Ectodermal cell (in vitro differentiated cells): Measurements from ENCODE around the gene TBC1D9.

ENCODE experiments used
- H3K27ac ChIP-seq: 2 replicates; pipeline ENCODE4 v1.7.0; 2013; ENCODE audit warnings: mild to moderate bottlenecking, low read depth, low read length; ENCODE audit not compliant: insufficient read depth, poor library complexity, severe bottlenecking
- H3K27me3 ChIP-seq: 2 replicates; pipeline ENCODE4 v1.7.0; 2013; ENCODE audit warnings: mild to moderate bottlenecking, low read length; ENCODE audit not compliant: insufficient read depth, control insufficient read depth, poor library complexity, severe bottlenecking
- H3K36me3 ChIP-seq: one replicate; pipeline ENCODE4 v1.7.0; 2013; ENCODE audit warnings: low read length; ENCODE audit not compliant: control insufficient read depth, insufficient read depth
- H3K4me1 ChIP-seq: one replicate; pipeline ENCODE4 v1.7.0; 2013; ENCODE audit warnings: low read length; ENCODE audit not compliant: control insufficient read depth, insufficient read depth
- H3K4me3 ChIP-seq: 2 replicates; pipeline ENCODE4 v1.7.0; 2013; ENCODE audit warnings: low read depth, low read length, control low read depth; ENCODE audit not compliant: insufficient read depth
- H3K9me3 ChIP-seq: 2 replicates; pipeline ENCODE4 v1.7.0; 2013; ENCODE audit warnings: mild to moderate bottlenecking, low read length, moderate library complexity; ENCODE audit not compliant: control insufficient read depth
- WGBS, 2 experiments: methylation state at CpG; one replicate each; pipeline ENCODE4 v1.1.7; 2013; ENCODE audit warnings: missing lambda C conversion rate in 2 of 2; 5-methylcytosine and 5-hydroxymethylcytosine counted together

TBC1D9 gene

GRCh38 chr4:140607852-140608251, 148.3 kb downstream of the TBC1D9 start:
- Histone ChIP-seq H3K27ac (no peak overlapping the region), H3K4me1 (peaks cover 6% of the 10 kb centered on the region), H3K27me3 (no peaks in the 10 kb centered on the region), H3K4me3 (no peak overlapping the region), H3K9me3 (no peaks in the 10 kb centered on the region), H3K36me3 (no peaks in the 10 kb centered on the region)
- WGBS, 2 experiments = 91 to 92% methylated on average over 4 of the region's 4 CpGs

- Histone ChIP-seq H3K27me3 (no peaks in the 10 kb centered on the region), H3K4me3 (no peak overlapping the region), H3K9me3 (no peaks in the 10 kb centered on the region), H3K36me3 (no peaks in the 10 kb centered on the region), H3K27ac (no peak overlapping the region), H3K4me1 (peaks cover 12% of the 10 kb centered on the region)
- WGBS, 2 experiments = 96 to 99% methylated on average over 4 of the region's 4 CpGs
Measured at GRCh38 chr4:140604544-140604943, 151.6 kb downstream of the TBC1D9 start.

- Histone ChIP-seq H3K36me3 (no peaks in the 10 kb centered on the region), H3K9me3 (no peaks in the 10 kb centered on the region), H3K4me1 (peaks cover 12% of the 10 kb centered on the region), H3K4me3 (no peak overlapping the region), H3K27ac (no peak overlapping the region), H3K27me3 (no peaks in the 10 kb centered on the region)
- WGBS, 2 experiments = 77 to 78% methylated on average over 2 of the region's 2 CpGs
Measured at GRCh38 chr4:140603286-140603685, 152.9 kb downstream of the TBC1D9 start.

DNA sequence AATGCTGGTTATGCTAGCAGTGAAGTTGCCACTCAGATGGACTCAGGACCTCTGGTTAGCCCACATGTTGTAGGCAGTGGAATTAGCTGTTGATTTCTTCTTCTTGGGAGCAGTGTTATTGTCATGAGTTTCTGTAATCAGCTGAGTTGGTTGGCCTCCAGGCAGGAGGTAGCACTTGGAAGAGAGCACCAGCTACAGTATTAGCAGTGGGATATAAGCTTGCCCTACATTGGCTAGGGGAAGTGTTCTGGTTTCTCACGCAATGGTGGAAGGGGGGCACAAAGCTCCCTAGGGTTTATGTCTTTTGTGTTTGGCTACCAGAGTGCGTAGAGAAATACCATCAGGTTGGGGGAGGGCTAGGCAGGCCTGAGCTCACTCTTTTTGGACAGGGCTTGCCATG, 153.5 kb downstream of the TBC1D9 start:
- WGBS, 2 experiments = 48 to 54% methylated on average over 2 of the region's 2 CpGs
- H3K27me3 ChIP-seq = no peaks in the 10 kb centered on the region
- H3K36me3 ChIP-seq = no peaks in the 10 kb centered on the region
- H3K4me3 ChIP-seq = no peak overlapping the region
- no peak overlapping the region for H3K27ac ChIP-seq
- peaks cover 12% of the 10 kb centered on the region for H3K4me1 ChIP-seq
- H3K9me3 ChIP-seq = no peaks in the 10 kb centered on the region

- no peak overlapping the region for H3K27ac ChIP-seq
- H3K36me3 ChIP-seq = no peaks in the 10 kb centered on the region
- H3K9me3 ChIP-seq = no peaks in the 10 kb centered on the region
- peaks cover 12% of the 10 kb centered on the region for H3K4me1 ChIP-seq
- WGBS, 2 experiments = 64 to 78% methylated on average over 8 of the region's 8 CpGs
- no peak overlapping the region for H3K4me3 ChIP-seq
- no peaks in the 10 kb centered on the region for H3K27me3 ChIP-seq
Measured at GRCh38 chr4:140600408-140600807, 155.8 kb downstream of the TBC1D9 start.

GRCh38 chr4:140595065-140595464, 161.1 kb downstream of the TBC1D9 start:
- no peaks in the 10 kb centered on the region for H3K4me1 ChIP-seq
- no peaks in the 10 kb centered on the region for H3K27me3 ChIP-seq
- no peak overlapping the region for H3K27ac ChIP-seq
- H3K9me3 ChIP-seq = no peaks in the 10 kb centered on the region
- H3K36me3 ChIP-seq = no peaks in the 10 kb centered on the region
- no peak overlapping the region for H3K4me3 ChIP-seq
- WGBS, 2 experiments = 41 to 58% methylated on average over 1 of the region's 1 CpG

- Histone ChIP-seq H3K36me3 (no peaks in the 10 kb centered on the region), H3K27me3 (no peaks in the 10 kb centered on the region), H3K27ac (no peak overlapping the region), H3K9me3 (no peaks in the 10 kb centered on the region), H3K4me1 (no peaks in the 10 kb centered on the region), H3K4me3 (no peak overlapping the region)
- 83 to 92% methylated on average over 1 of the region's 1 CpG for whole genome bisulfite sequencing, 2 experiments
Measured at GRCh38 chr4:140584439-140584838, 171.7 kb downstream of the TBC1D9 start.

- Histone ChIP-seq H3K27ac (no peak overlapping the region), H3K36me3 (no peaks in the 10 kb centered on the region), H3K27me3 (no peaks in the 10 kb centered on the region), H3K4me1 (no peaks in the 10 kb centered on the region), H3K9me3 (no peaks in the 10 kb centered on the region), H3K4me3 (no peak overlapping the region)
- 87 to 90% methylated on average over 2 of the region's 3 CpGs for WGBS, 2 experiments
Measured at GRCh38 chr4:140581078-140581477, 175.1 kb downstream of the TBC1D9 start.

- H3K9me3 ChIP-seq = no peaks in the 10 kb centered on the region
- H3K4me1 ChIP-seq = no peaks in the 10 kb centered on the region
- no peaks in the 10 kb centered on the region for H3K36me3 ChIP-seq
- no peak overlapping the region for H3K4me3 ChIP-seq
- H3K27me3 ChIP-seq = no peaks in the 10 kb centered on the region
- no peak overlapping the region for H3K27ac ChIP-seq
- 90 to 94% methylated on average over 27 of the region's 27 CpGs for WGBS, 2 experiments
Measured at GRCh38 chr4:140579278-140579677, 176.9 kb downstream of the TBC1D9 start.

- Histone ChIP-seq H3K27me3 (peaks cover 12% of the 10 kb centered on the region), H3K27ac (no peak overlapping the region), H3K4me3 (no peak overlapping the region), H3K36me3 (no peaks in the 10 kb centered on the region), H3K4me1 (no peaks in the 10 kb centered on the region), H3K9me3 (no peaks in the 10 kb centered on the region)
- 75 to 79% methylated on average over 4 of the region's 4 CpGs for WGBS, 2 experiments
Measured at GRCh38 chr4:140575489-140575888, 180.7 kb downstream of the TBC1D9 start.

DNA sequence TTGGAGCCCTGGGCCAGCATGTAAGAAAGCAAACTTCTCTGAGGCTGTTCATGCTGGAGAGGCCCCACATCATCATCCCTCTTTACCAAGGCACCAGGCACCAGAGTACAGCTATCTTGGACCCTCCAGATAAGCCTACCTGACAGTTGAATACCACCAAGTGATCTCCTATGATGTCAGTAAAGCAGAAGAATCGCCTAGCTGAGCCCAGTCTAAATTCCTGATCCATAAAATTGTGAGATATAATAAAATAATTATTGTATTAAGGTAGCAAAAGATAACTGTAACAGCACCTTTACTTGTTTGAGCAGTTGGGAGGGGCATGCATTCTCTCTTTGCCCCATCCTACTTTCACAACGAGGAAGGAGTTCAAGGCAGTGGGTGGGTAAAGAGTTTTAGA, 184.6 kb downstream of the TBC1D9 start:
- Histone ChIP-seq H3K4me1 (peaks cover 12% of the 10 kb centered on the region), H3K9me3 (no peaks in the 10 kb centered on the region), H3K36me3 (no peaks in the 10 kb centered on the region), H3K4me3 (no peak overlapping the region), H3K27ac (no peak overlapping the region), H3K27me3 (peaks cover 50% of the 10 kb centered on the region)
- 92 to 100% methylated on average over 1 to 2 of the region's 2 CpGs for WGBS, 2 experiments
